SK-N-MC (cell line): ENCODE data around the gene DGCR2.

ENCODE experiments used
- EZH2 ChIP-seq: fragments of 200-600 bp; sonication (generic); IDR thresholded peaks from one replicate; pipeline ENCODE4 v1.6.1; 2017; ENCODE audit warnings: antibody characterized with exemption
- POLR2AphosphoS5 ChIP-seq: IDR thresholded peaks from 2 replicates; pipeline ENCODE4 v1.6.1; 2012; ENCODE audit warnings: mild to moderate bottlenecking, low read depth, low read length, borderline replicate concordance

- TF ChIP-seq EZH2 = no peak
- no peak for TF ChIP-seq POLR2AphosphoS5
These were observed 1.2 kb downstream of the DGCR2 start for GRCh38 chr22:19120829-19121630.
